ENCODE data around the gene DNMT3A. TPM values are rescaled to one million over a fixed set of nuclear protein-coding genes. Genes with fewer than 3 reads are reported as not detected.

The DNMT3A gene
- total and polyA plus RNA-seq, 10 donors, result 9.0 to 64.6 (median 33.2) TPM

DNA sequence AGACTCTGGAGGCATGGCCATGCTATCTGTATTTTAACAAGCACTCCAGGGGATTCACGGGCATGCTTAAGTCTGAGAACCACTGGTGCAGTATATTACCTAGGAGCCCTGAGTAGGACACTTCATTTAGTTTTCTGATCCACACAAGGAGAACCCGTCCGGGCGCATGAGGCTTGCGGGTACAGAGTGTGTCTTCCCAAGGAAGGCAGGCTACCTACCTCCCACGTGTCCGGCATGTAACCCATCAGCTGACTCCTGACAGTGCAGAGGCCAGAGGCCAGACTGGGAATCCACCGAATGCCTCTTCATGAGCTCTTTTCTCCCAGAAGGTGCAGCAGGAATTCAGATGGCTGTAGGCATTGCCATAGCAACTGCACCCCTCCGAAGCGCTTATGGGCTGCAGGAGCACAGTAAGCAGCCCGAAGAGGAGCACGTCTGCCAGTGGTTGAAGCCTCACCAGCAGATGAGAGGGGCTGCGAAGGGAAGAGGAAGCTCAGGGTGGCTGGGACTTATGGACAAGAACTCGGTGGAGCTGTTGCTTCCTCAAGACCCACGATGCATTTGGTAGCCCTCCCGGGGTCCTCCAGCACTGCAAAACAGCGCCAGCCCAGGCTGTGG lies 33.8 kb upstream of the DNMT3A start:
- intact Hi-C loops (cut with DNase I; ENCODE audit: low total_unique reads), result no loop called here
- no peak for TF ChIP-seq POLR2AphosphoS5 (IDR thresholded peaks at IDR 0.05)
- TF ChIP-seq, protein P1, sequence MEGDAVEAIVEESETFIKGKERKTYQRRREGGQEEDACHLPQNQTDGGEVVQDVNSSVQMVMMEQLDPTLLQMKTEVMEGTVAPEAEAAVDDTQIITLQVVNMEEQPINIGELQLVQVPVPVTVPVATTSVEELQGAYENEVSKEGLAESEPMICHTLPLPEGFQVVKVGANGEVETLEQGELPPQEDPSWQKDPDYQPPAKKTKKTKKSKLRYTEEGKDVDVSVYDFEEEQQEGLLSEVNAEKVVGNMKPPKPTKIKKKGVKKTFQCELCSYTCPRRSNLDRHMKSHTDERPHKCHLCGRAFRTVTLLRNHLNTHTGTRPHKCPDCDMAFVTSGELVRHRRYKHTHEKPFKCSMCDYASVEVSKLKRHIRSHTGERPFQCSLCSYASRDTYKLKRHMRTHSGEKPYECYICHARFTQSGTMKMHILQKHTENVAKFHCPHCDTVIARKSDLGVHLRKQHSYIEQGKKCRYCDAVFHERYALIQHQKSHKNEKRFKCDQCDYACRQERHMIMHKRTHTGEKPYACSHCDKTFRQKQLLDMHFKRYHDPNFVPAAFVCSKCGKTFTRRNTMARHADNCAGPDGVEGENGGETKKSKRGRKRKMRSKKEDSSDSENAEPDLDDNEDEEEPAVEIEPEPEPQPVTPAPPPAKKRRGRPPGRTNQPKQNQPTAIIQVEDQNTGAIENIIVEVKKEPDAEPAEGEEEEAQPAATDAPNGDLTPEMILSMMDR (IDR thresholded peaks at IDR 0.05 in 8 of 11, conservative IDR thresholded peaks at IDR 0.05 in 3 of 11), result no peak
- no peak for TF ChIP-seq POLR2A (IDR thresholded peaks at IDR 0.05)

DNA sequence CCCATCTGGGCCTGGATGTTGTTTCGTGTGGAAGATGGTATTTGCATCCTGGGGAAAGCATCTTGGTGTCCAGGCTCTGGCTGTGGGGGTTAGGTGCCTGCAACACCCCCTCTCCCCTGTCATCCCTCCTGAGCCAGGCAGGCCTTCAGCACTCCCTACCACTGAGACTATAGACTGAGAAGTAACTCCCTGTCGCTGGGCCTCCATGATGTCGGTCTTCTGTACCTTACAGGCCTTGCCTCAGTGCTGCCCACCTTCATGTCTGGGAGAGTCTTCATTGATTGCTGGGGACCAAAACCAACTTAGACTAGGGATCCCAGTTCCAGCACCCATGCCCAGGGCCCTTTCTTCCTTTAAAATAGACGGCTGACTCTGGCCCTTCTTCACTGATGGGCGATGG lies 33.1 kb upstream of the DNMT3A start:
- Histone ChIP-seq H3K4me1 (peaks cover 12 to 39% (median 25%) of the 10 kb centered on the region in 6 donors), H3K4me3 (no peak overlapping the region), H3K27ac (no peak overlapping the region), H3K9me3 (peaks cover 0 to 5% (median 0%) of the 10 kb centered on the region in 8 donors), H3K36me3 (no peaks in the 10 kb centered on the region), H3K27me3 (replicated peaks in 1 of 7) (no peaks in the 10 kb centered on the region)
- 94 to 99% (median 96%) methylated on average over 5 of the region's 5 CpGs for WGBS, 5 donors
- peak; percentile 63 for DNase-seq
- intact Hi-C loops (cut with DNase I; ENCODE audit: low total_unique reads), result no loop called here
- TF ChIP-seq, protein P1 (IDR thresholded peaks at IDR 0.05 in 8 of 11, conservative IDR thresholded peaks at IDR 0.05 in 3 of 11), result peak in 1 of 11 experiments; percentile 21
- TF ChIP-seq POLR2A (IDR thresholded peaks at IDR 0.05), result no peak

More for the DNA sequence above, 33.8 kb upstream of the DNMT3A start:
- Histone ChIP-seq H3K27ac (no peak overlapping the region), H3K9me3 (peaks cover 0 to 5% (median 0%) of the 10 kb centered on the region in 8 donors), H3K36me3 (no peaks in the 10 kb centered on the region), H3K27me3 (replicated peaks in 1 of 7) (no peaks in the 10 kb centered on the region), H3K4me1 (peaks cover 12 to 39% (median 25%) of the 10 kb centered on the region in 6 donors), H3K4me3 (no peak overlapping the region)
- DNase-seq, result peak; percentile 59
- 82 to 86% (median 83%) methylated on average over 16 to 17 of the region's 17 CpGs for WGBS, 5 donors

DNA sequence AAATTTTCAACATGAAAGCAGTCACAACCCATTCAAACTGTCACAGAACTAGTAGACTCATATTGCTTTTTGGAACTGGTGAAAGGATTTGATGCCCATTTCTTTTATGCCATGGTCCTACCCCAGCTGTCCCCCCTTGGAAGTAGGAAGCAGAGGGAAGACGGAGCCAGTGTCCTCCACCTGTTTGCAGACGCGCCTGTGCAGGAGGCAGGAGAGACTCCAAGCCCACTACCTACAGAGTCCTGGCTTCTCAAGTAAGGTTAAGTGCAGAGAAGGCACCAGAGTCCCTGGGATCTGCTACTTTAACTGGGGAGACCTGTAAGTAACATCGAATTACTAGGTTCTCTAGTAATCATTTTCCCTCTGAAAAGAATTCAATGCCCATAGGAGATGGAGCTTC lies 32.7 kb upstream of the DNMT3A start:
- Histone ChIP-seq H3K27me3 (replicated peaks in 1 of 7) (no peaks in the 10 kb centered on the region), H3K4me1 (peaks cover 12 to 35% (median 25%) of the 10 kb centered on the region in 6 donors), H3K9me3 (peaks cover 0 to 5% (median 0%) of the 10 kb centered on the region in 8 donors), H3K4me3 (no peak overlapping the region), H3K27ac (no peak overlapping the region), H3K36me3 (no peaks in the 10 kb centered on the region)
- DNase-seq, result peak; percentile 44
- TF ChIP-seq, protein P1 (IDR thresholded peaks at IDR 0.05 in 8 of 11, conservative IDR thresholded peaks at IDR 0.05 in 3 of 11), result no peak
- no peak for TF ChIP-seq POLR2A (IDR thresholded peaks at IDR 0.05)
- intact Hi-C loops (cut with DNase I; ENCODE audit: low total_unique reads), result no loop called here
- 96 to 98% (median 98%) methylated on average over 4 of the region's 4 CpGs for WGBS, 5 donors

DNA sequence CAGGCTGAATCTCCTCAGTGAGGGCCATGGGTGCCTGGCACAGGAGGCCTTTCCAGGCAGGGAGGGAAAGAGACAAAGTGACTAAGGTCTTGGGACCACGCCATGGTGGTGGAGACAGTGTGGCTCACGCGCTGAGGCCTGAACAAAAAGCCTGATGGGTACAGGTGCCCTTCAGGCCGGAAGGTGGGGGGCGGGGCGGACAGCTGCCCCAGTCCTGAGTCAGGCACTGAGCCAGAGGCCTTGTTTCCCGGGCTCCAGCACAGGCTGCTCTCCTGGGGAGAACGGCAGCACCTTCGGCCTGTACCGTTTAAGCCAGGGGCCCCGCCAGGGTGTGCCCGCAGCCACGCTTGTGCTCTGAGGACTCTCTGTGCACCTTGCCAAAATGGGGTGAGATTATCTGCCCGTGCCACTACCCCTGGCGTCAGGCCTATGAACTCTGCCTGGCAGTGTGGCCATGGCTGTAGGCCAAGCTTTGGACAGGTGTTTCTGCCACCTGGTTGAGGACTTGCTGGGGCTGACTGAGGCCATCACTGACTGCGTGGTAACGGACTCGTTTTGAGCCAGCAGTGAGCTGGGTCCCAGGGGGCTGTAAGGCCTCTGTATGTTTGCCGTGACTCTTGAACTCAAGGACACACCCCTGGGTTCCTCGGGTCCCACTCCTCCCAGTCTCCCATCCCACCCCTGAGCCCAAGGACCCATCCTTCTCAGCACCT lies 31.7 kb upstream of the DNMT3A start:
- H3K36me3 ChIP-seq, result no peaks in the 10 kb centered on the region
- peak; percentile 70 for DNase-seq
- WGBS, 5 donors, result 78 to 92% (median 90%) methylated on average over 10 to 20 of the region's 20 CpGs
- no peak overlapping the region for H3K4me3 ChIP-seq
- H3K27ac ChIP-seq, result no peak overlapping the region
- TF ChIP-seq, protein P1 (IDR thresholded peaks at IDR 0.05 in 8 of 11, conservative IDR thresholded peaks at IDR 0.05 in 3 of 11), result no peak
- TF ChIP-seq POLR2AphosphoS5 (IDR thresholded peaks at IDR 0.05), result no peak
- TF ChIP-seq POLR2A (IDR thresholded peaks at IDR 0.05), result no peak
- intact Hi-C loops (cut with DNase I; ENCODE audit: low total_unique reads), result no loop called here
- H3K4me1 ChIP-seq, result peaks cover 12 to 28% (median 24%) of the 10 kb centered on the region in 6 donors
- no peaks in the 10 kb centered on the region for H3K9me3 ChIP-seq
- no peaks in the 10 kb centered on the region for H3K27me3 ChIP-seq (replicated peaks in 1 of 7)
